Measurements from ENCODE around the gene SULT6B1. TPM values are rescaled to one million over a fixed set of nuclear protein-coding genes. Genes with fewer than 3 reads are reported as not detected.

The SULT6B1 gene
- total RNA-seq, 4 donors from 2014 or later = not detected

DNA sequence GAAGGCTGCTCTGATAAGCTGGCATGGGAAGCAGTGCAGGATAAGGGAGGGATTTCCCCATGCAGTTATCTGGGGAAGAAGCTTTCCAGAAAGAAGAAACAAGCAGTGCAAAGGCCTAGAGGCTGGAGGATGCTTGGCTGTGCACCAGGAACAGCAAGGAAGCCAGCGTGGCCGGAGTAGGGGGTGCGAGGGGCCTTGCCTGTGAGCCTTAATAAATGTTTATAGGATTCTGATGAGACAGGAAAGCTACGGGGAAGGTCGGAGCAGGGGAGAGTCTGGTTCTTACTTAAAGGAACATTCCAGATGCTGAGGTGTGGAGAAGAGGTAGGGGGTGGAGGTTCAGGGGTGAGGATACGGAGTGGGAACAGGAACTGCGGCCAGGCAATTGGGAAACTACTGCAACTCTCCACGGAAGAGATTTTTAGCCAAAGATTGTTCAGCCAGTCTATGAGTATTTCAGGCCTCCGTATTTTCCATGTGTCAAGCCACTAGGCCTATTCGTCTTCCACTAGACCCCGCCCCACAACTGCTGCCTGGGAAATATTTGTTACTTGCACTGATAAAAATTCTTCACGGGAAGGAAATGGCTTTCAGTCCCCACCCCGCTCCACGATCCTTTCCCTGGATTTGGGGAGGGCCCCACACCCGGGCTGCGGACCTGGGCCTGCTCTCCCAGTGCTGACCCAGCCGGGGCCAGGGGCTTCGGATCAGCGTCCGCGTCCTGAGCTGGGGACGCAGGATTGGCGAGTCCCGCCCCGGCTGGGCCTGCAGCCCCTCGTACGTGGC lies 32.2 kb downstream of the SULT6B1 start:
- Histone ChIP-seq H3K27me3 (no peaks in the 10 kb centered on the region), H3K36me3 (peaks cover 0 to 6% (median 0%) of the 10 kb centered on the region in 3 donors), H3K9me3 (no peaks in the 10 kb centered on the region), H3K4me1 (peaks cover 3 to 22% (median 13%) of the 10 kb centered on the region in 4 donors), H3K4me3 (peak overlapping the region; percentile 86 to 99 (median 94)), H3K27ac (peak overlapping the region; percentile 88 to 97 (median 91))
- DNase-seq (ENCODE audit: low spot score in 2 of 2) = peak; percentile 21 to 52
- TF ChIP-seq EP300 (IDR thresholded peaks at IDR 0.05) = no peak
- TF ChIP-seq POLR2A (IDR thresholded peaks at IDR 0.05) = no peak
- TF ChIP-seq, protein P1, sequence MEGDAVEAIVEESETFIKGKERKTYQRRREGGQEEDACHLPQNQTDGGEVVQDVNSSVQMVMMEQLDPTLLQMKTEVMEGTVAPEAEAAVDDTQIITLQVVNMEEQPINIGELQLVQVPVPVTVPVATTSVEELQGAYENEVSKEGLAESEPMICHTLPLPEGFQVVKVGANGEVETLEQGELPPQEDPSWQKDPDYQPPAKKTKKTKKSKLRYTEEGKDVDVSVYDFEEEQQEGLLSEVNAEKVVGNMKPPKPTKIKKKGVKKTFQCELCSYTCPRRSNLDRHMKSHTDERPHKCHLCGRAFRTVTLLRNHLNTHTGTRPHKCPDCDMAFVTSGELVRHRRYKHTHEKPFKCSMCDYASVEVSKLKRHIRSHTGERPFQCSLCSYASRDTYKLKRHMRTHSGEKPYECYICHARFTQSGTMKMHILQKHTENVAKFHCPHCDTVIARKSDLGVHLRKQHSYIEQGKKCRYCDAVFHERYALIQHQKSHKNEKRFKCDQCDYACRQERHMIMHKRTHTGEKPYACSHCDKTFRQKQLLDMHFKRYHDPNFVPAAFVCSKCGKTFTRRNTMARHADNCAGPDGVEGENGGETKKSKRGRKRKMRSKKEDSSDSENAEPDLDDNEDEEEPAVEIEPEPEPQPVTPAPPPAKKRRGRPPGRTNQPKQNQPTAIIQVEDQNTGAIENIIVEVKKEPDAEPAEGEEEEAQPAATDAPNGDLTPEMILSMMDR (IDR thresholded peaks at IDR 0.05) = no peak
- 0 to 3% methylated on average over 15 to 25 of the region's 27 CpGs for WGBS, 2 donors

DNA sequence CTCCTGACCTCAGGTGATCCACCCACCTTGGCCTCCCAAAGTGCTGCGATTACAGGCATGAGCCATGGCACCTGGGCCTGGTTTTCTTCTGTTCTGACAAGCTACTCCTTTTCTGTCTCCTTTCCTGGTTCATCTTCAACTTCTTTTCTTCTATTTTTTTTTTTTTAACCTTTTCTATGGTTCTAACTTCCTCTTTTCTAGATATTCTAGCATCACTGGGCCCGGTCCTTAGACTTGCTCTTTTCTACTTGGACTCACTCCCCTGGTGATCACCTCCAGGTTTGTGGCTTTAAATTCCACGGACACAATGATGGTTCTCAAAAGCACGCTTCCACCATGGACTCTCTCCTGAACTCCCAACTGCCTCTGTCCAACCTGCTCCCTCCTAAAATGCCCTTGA lies 33.7 kb downstream of the SULT6B1 start:
- WGBS, 2 donors = 94 to 95% methylated on average over 4 of the region's 4 CpGs
- DNase-seq (ENCODE audit: low spot score in 2 of 2) = no peak
- Histone ChIP-seq H3K27me3 (no peaks in the 10 kb centered on the region), H3K9me3 (no peaks in the 10 kb centered on the region), H3K4me1 (peaks cover 3 to 32% (median 13%) of the 10 kb centered on the region in 4 donors), H3K36me3 (peaks cover 0 to 6% (median 0%) of the 10 kb centered on the region in 3 donors), H3K4me3 (no peak overlapping the region), H3K27ac (no peak overlapping the region)
- TF ChIP-seq EP300 (IDR thresholded peaks at IDR 0.05) (no peak), POLR2A (IDR thresholded peaks at IDR 0.05) (no peak)
- TF ChIP-seq, protein P1 (IDR thresholded peaks at IDR 0.05) = no peak

DNA sequence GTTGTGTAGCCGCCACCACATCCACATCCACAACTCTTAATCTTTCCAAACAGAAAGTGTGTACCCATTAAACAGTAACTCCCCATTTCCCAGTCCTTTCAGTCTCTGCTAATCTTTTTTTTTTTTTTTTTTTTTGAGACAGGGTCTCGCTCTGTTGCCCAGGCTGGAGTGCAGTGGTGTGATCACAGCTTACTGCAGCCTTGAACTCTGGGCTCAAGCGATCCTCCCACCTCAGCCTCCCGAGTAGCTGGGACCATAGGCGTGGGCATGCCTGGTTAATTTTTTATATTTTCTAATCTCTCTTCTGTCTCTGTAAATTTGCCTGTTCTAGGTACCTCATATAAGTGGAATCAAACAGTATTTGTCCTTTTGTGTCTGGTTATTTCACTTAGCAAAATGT lies 35.2 kb downstream of the SULT6B1 start:
- DNase-seq (ENCODE audit: low spot score in 2 of 2) = no peak
- WGBS, 2 donors = 88 to 98% methylated on average over 5 of the region's 5 CpGs
- no peaks in the 10 kb centered on the region for H3K27me3 ChIP-seq
- peaks cover 3 to 33% (median 13%) of the 10 kb centered on the region in 4 donors for H3K4me1 ChIP-seq
- peaks cover 0 to 8% (median 0%) of the 10 kb centered on the region in 3 donors for H3K36me3 ChIP-seq
- no peaks in the 10 kb centered on the region for H3K9me3 ChIP-seq
- H3K27ac ChIP-seq = no peak overlapping the region
- H3K4me3 ChIP-seq = no peak overlapping the region
- no peak for TF ChIP-seq POLR2A (IDR thresholded peaks at IDR 0.05)
- no peak for TF ChIP-seq EP300 (IDR thresholded peaks at IDR 0.05)
- TF ChIP-seq, protein P1 (IDR thresholded peaks at IDR 0.05) = no peak

DNA sequence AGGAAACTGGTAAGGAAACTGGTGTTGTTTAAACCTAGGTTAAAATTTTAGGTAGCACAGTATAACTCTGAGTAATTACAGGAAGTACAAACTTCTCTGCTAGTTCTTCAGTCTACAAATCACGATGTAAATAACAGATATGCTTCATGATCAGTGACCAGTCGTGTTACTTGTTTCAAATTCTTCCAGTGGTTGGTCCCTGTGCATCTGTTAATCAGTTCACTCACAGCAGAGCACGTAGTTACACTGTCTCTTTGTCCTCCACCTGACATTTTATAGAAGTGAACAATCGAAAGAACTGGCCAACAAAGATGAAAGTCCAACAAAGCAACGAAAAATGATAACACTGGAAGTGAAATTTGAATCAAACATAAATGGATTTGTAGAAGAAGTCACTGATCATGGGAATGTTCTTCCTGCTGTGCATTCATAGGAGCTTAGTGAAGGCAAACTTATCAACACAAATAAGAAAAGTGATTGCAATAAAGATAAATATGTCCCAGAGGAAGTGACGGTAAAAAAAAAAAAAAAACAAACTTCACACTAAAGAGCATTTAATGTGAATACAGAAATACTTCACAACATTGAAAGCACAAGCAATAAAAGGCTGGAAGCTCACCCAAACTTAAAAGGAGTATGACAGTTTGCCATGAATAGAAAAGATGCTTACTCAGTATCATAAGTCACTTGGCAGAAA lies 38.7 kb downstream of the SULT6B1 start:
- 45 to 48% methylated on average over 6 of the region's 6 CpGs for WGBS, 2 donors
- TF ChIP-seq, protein P1 (IDR thresholded peaks at IDR 0.05) = no peak
- no peak for TF ChIP-seq EP300 (IDR thresholded peaks at IDR 0.05)
- TF ChIP-seq POLR2A (IDR thresholded peaks at IDR 0.05) = no peak
- peaks cover 0 to 41% (median 0%) of the 10 kb centered on the region in 3 donors for H3K36me3 ChIP-seq
- no peak overlapping the region for H3K27ac ChIP-seq
- H3K4me1 ChIP-seq = peaks cover 0 to 13% (median 0%) of the 10 kb centered on the region in 4 donors
- no peak for DNase-seq (ENCODE audit: low spot score in 2 of 2)
- H3K9me3 ChIP-seq = no peaks in the 10 kb centered on the region
- no peak overlapping the region for H3K4me3 ChIP-seq
- no peaks in the 10 kb centered on the region for H3K27me3 ChIP-seq

DNA sequence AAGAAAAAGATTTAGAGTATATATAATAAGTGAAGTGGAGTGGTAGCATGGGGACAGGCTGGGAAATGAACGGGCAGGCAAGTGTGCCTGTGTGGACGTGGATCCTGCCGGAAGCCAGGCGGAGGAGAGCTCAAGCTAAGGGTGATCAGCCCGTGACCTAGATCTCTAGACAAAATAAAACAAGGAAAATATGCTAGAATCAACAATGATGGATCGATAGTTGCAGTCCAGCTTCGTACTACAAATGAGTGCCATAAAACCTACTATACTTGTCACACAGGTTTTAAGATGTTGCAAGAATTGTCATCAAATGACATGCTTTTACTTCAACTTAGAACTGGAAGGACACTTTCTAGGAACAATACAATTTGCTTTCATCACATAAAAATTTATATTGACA lies 40.1 kb downstream of the SULT6B1 start:
- WGBS, 2 donors = 91 to 95% methylated on average over 7 of the region's 7 CpGs
- no peak for TF ChIP-seq EP300 (IDR thresholded peaks at IDR 0.05)
- no peak for DNase-seq (ENCODE audit: low spot score in 2 of 2)

More for the DNA sequence above, 40.1 kb downstream of the SULT6B1 start:
- Histone ChIP-seq H3K27me3 (no peaks in the 10 kb centered on the region), H3K9me3 (no peaks in the 10 kb centered on the region), H3K4me1 (peaks cover 0 to 11% (median 0%) of the 10 kb centered on the region in 4 donors), H3K27ac (no peak overlapping the region), H3K36me3 (peaks cover 0 to 49% (median 0%) of the 10 kb centered on the region in 3 donors), H3K4me3 (no peak overlapping the region)
